Measurements from ENCODE around the gene RUNX1. TPM values are rescaled to one million over a fixed set of nuclear protein-coding genes. Genes with fewer than 3 reads are reported as not detected.

Gene RUNX1
- total and polyA plus RNA-seq, 10 of the 15 experiments (the other 5 are each of a cell fraction or from before 2014, with no cell fraction given): 0.90 to 15.2 (median 4.1) TPM

GRCh38 chr21:35020436-35020835, 28.7 kb downstream of the RUNX1 start (continued):
- TF ChIP-seq BCLAF1 (IDR thresholded peaks at IDR 0.05) (no peak), TCF12 (IDR thresholded peaks at IDR 0.05; ENCODE audit: low read depth, low read length) (no peak), ESRRA (IDR thresholded peaks at IDR 0.05; ENCODE audit: low read length) (no peak), SREBF2 (IDR thresholded peaks at IDR 0.05; ENCODE audit: low read length) (no peak), RCOR1 (conservative IDR thresholded peaks at IDR 0.05; ENCODE audit: low read depth, low read length) (no peak), CEBPZ (IDR thresholded peaks at IDR 0.05; ENCODE audit: low read depth, low read length) (no peak), SMC3 (IDR thresholded peaks at IDR 0.05; ENCODE audit: borderline replicate concordance, low read length) (no peak), MYC (IDR thresholded peaks at IDR 0.05; ENCODE audit: insufficient read depth, insufficient read length, insufficient replicate concordance, low read length, severe bottlenecking) (no peak), ZBTB40 (IDR thresholded peaks at IDR 0.05; ENCODE audit: borderline replicate concordance) (no peak)

All from GM12878 (cell line).